ENCODE results near the gene FGF21. TPM values are rescaled to one million over a fixed set of nuclear protein-coding genes. Genes with fewer than 3 reads are reported as not detected.

FGF21 gene
- total RNA-seq, 1 donor from 2014 or later: not detected

DNA sequence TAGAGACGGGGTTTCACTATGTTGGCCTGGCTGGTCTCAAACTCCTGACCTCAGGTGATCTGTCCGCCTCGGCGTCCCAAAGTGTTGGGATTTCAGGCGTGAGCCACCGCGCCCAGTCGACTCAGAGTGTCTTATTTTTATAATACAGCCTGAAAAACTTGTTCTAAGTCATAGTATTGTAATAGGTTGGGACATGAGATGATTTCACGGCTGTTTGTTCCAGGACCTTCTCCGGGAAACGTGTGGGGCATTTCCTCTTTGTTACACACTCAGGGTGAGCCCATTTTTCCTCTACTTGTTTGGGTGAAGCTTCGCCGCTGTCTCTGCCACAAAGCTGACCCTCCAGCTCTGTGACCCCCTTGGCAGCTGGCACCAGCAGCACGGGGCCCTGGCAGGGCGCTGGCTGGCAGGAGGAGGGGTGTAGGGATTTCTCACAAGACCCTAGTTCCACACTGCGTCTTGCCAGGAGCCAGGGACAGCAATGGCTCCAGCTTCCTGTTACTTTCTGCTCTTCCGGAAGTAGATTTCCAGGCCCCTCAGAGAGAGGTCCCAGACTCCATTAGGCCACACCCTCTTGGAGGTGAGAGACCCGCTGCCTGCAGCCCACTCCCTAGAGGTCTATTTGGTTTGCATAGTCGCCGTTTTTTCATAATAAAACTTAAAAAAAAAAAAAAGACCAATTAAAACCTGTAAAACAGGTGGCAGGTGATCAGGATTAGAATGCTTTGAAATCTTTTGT, 15.6 kb downstream of the FGF21 start:
- no peak for TF ChIP-seq CTCF (IDR thresholded peaks at IDR 0.05; ENCODE audit: insufficient read depth, low read length, severe bottlenecking)
- peak; percentile 48 for DNase-seq (ENCODE audit: low read depth)
- no peak for FAIRE-seq
- H3K36me3 ChIP-seq (ENCODE audit: control insufficient read depth, insufficient read depth, low read length): no peaks in the 10 kb centered on the region
- no peaks in the 10 kb centered on the region for H3K27me3 ChIP-seq (ENCODE audit: control insufficient read depth, insufficient read depth, low read length)
- no peak overlapping the region for H3K4me3 ChIP-seq (ENCODE audit: low read depth, low read length)

DNA sequence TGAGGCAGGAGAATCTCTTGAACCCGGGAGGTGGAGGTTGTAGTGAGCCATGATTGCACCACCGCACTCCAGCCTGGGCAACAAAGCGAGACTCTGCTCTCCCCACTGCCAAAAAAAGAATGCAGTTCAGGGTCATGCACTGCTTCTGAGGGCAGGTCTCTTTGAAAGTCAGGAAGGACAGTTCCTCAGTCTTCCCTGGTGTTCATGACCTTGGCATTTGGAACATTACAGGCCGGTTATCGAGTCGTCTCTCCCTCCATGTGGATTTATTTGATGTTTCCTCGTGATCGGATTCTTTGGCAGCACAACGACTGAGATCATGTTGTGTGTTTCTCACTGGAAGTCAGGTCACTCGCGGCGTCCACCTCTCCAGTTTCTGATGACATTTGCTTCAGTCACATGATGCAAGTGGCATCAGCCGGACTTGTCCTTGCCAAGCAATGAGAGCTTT, 17.2 kb downstream of the FGF21 start:
- FAIRE-seq: no peak
- no peak overlapping the region for H3K4me3 ChIP-seq (ENCODE audit: low read depth, low read length)
- H3K27me3 ChIP-seq (ENCODE audit: control insufficient read depth, insufficient read depth, low read length): no peaks in the 10 kb centered on the region
- TF ChIP-seq CTCF (IDR thresholded peaks at IDR 0.05; ENCODE audit: insufficient read depth, low read length, severe bottlenecking): no peak
- no peaks in the 10 kb centered on the region for H3K36me3 ChIP-seq (ENCODE audit: control insufficient read depth, insufficient read depth, low read length)
- no peak for DNase-seq (ENCODE audit: low read depth)

- FAIRE-seq (no peak), DNase-seq (ENCODE audit: low read depth) (no peak)
- H3K27me3 ChIP-seq (ENCODE audit: control insufficient read depth, insufficient read depth, low read length): no peaks in the 10 kb centered on the region
- H3K4me3 ChIP-seq (ENCODE audit: low read depth, low read length): no peak overlapping the region
- H3K36me3 ChIP-seq (ENCODE audit: control insufficient read depth, insufficient read depth, low read length): no peaks in the 10 kb centered on the region
- TF ChIP-seq CTCF (IDR thresholded peaks at IDR 0.05; ENCODE audit: insufficient read depth, low read length, severe bottlenecking): no peak
Observed at GRCh38 chr19:48777139-48777538, 21.8 kb downstream of the FGF21 start.

DNA sequence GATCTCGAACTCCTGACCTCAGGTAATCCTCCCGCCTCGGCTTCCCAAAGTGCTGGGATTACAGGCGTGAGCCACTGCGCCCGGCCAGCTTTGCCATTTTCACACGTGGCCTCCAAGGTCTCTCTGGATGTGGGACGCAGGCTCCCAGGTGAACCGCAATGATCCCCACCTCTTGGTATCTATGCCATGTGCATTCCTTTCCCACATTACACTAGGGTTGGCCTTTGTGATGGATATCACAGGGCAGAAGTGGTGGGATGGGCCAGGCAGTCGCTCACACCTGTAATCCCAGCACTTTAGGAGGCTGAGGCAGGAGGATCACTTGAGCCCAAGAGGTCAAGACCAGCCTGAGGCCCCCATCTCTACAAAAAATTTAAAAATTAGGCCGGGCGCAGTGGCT, 22.4 kb downstream of the FGF21 start:
- no peaks in the 10 kb centered on the region for H3K27me3 ChIP-seq (ENCODE audit: control insufficient read depth, insufficient read depth, low read length)
- no peak overlapping the region for H3K4me3 ChIP-seq (ENCODE audit: low read depth, low read length)
- no peak for DNase-seq (ENCODE audit: low read depth)
- TF ChIP-seq CTCF (IDR thresholded peaks at IDR 0.05; ENCODE audit: insufficient read depth, low read length, severe bottlenecking): no peak
- FAIRE-seq: no peak
- no peaks in the 10 kb centered on the region for H3K36me3 ChIP-seq (ENCODE audit: control insufficient read depth, insufficient read depth, low read length)

- FAIRE-seq (no peak), DNase-seq (ENCODE audit: low read depth) (no peak)
- Histone ChIP-seq H3K36me3 (ENCODE audit: control insufficient read depth, insufficient read depth, low read length) (no peaks in the 10 kb centered on the region), H3K4me3 (ENCODE audit: low read depth, low read length) (no peak overlapping the region), H3K27me3 (ENCODE audit: control insufficient read depth, insufficient read depth, low read length) (no peaks in the 10 kb centered on the region)
- no peak for TF ChIP-seq CTCF (IDR thresholded peaks at IDR 0.05; ENCODE audit: insufficient read depth, low read length, severe bottlenecking)
Observed at GRCh38 chr19:48779636-48780035, 24.3 kb downstream of the FGF21 start.

Data from bronchial epithelial cell (primary cell).